MG63 (cell line): ENCODE results near the gene GATA1. TPM values are rescaled to one million over a fixed set of nuclear protein-coding genes. Genes with fewer than 3 reads are reported as not detected.

Source experiments
- DNase-seq: peaks from one replicate; pipeline ENCODE4 v3.0.0-alpha.2; 2020
- H3K27me3 ChIP-seq: fragments of 250-450 bp; sonication (Bioruptor Pico); 2 replicates; pipeline ENCODE4 v1.5.1; 2020; ENCODE audit warnings: mild to moderate bottlenecking, moderate library complexity
- H3K36me3 ChIP-seq: fragments of 250-450 bp; sonication (Bioruptor Pico); 2 replicates; pipeline ENCODE4 v1.5.1; 2020; ENCODE audit warnings: mild to moderate bottlenecking, moderate library complexity
- H3K4me3 ChIP-seq: fragments of 250-450 bp; sonication (Bioruptor Pico); 2 replicates; pipeline ENCODE4 v1.5.1; 2020; ENCODE audit warnings: mild to moderate bottlenecking, moderate library complexity
- H3K9me3 ChIP-seq: fragments of 250-450 bp; sonication (Bioruptor Pico); 2 replicates; pipeline ENCODE4 v1.5.1; 2020; ENCODE audit warnings: mild to moderate bottlenecking, moderate library complexity
- total RNA-seq: library from RNA; depleted of rRNA; stranded (reverse); fragments of >200 nt; shearing (Covaris generic); gene quantifications from 2 replicates; pipeline ENCODE4 v1.2.3, GENCODE V29; 2014; ENCODE audit warnings: low replicate concordance; rRNA removed

Gene GATA1
- total RNA-seq, result not detected in 2 replicates

DNA sequence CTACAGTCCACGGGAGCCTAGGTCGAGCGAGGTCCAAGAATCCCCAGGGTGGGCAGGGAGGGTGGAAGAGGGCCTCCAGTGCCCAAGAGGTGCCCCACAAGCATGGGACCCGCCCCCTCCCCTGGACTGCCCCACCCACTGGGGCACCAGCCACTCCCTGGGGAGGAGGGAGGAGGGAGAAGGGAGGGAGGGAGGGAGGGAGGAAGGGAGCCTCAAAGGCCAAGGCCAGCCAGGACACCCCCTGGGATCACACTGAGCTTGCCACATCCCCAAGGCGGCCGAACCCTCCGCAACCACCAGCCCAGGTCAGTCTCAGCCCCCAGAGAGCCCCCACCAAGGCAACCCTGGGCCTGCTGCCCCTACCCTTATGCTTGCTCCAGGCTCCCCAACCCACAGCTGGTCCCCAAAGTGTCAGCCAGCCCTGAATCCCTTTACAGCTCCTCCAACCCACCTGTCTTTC, at the start of gene GATA1:
TSS of gene GATA1 (plus strand) at position 250 of the 460 bp plus-strand sequence. CDS start 4,520 bp downstream, outside the sequence.
- no peaks in the 10 kb centered on the region for H3K9me3 ChIP-seq
- H3K27me3 ChIP-seq, result no peaks in the 10 kb centered on the region

DNA sequence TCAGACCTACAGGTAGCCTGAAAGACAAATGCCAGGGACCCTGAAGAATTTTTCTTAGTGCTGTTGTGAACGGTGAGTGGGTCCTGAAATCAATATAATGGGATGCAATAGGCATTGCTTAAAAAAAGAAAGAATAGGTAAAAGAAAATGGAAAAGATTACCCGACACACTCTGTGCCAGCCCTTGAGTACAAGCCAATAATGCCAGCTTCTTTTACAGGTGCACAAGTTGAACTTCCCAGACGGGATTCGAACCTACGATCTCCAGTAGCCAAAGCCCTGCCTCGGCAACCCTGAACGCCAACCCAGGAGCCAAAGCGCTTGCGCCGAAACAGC, 49.5 kb upstream of the GATA1 start:
- H3K36me3 ChIP-seq, result no peaks in the 10 kb centered on the region
- no peaks in the 10 kb centered on the region for H3K27me3 ChIP-seq
- DNase-seq, result no peak
- H3K9me3 ChIP-seq, result no peaks in the 10 kb centered on the region
- H3K4me3 ChIP-seq, result peak overlapping the region; percentile 84

More for the DNA sequence above, at the start of gene GATA1:
- H3K36me3 ChIP-seq, result no peaks in the 10 kb centered on the region
- H3K4me3 ChIP-seq, result no peak within 1 kb of the TSS
- no peak for DNase-seq

DNA sequence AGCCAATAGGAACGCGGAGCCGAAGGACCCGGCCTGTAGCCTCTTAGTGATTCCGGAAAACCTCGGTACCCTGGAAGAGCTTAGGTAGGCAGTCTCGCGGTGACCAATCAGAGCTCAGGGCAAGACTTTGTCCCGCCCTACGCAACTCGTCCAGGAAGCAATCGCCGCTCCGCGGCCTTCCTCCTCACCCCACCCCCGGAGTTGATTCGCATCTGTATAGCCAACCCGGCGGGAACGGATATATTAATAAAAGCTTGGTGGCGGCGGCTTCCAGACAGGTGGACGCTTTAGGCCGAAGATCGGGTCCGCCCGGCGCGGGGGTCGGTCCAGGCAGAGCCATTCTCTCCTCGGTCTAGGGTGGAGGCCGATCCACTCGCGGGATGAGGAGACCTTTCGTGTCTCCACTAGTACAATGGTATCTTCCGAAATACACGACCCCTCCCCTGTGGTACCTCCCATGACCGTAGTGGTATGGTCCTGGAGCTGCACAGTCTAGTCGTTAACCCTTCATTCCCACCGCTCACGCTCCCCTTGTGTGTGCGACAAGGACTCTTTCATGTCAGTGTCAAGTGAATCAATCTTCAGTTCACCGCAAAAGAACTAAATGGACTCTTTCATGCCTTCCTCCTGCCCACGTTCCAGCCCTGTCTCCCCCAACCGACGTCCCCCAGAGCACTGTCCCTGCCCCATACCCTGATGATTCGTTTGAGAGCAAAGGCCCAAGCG, 49.0 kb upstream of the GATA1 start:
- H3K36me3 ChIP-seq, result no peaks in the 10 kb centered on the region
- peak; percentile 92 for DNase-seq
- H3K27me3 ChIP-seq, result no peaks in the 10 kb centered on the region
- H3K4me3 ChIP-seq, result peak overlapping the region; percentile 84
- H3K9me3 ChIP-seq, result no peaks in the 10 kb centered on the region

DNA sequence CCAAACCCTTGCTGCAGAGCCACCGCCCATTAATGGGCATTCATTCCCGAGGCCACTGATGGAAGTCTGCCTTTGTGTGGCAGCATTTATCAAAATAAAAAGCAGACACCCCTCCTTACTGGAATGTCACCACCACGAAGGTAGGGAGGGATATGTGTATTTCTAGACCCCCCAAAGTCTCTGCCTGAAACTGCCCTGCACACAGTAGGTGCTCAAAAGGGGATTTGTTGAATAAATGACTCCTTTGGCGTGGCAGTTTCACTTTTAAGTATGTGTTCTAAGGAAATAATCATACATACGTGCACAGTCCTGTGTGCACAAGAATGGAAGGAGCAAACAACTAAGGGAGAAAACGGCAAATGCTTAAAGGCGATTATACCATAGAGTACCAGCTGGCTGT, 48.5 kb upstream of the GATA1 start:
- no peak for DNase-seq
- H3K27me3 ChIP-seq, result no peaks in the 10 kb centered on the region
- no peaks in the 10 kb centered on the region for H3K36me3 ChIP-seq
- H3K9me3 ChIP-seq, result no peaks in the 10 kb centered on the region
- peak overlapping the region; percentile 84 for H3K4me3 ChIP-seq

DNA sequence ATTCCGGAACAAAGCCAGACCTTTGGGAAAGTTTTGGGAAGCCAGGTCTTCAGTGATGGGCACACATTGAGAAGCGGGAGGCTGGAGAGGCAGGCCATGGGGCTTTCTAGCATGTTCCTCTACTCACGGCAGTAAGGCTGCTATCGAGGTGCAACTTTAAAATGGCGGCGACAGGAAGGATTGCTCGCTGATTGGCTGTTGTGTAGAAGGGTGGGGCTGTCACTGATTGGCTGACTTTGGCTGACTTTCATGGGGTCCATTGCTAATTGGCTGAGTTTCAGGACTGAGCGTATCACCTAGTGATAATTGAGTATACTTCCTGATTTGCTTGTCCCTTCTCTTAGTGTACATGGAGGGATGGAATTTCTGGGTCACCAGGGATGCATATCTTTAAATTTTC, 44.6 kb upstream of the GATA1 start:
- peak; percentile 52 for DNase-seq
- Histone ChIP-seq H3K9me3 (no peaks in the 10 kb centered on the region), H3K4me3 (peak overlapping the region; percentile 36), H3K36me3 (no peaks in the 10 kb centered on the region), H3K27me3 (no peaks in the 10 kb centered on the region)

DNA sequence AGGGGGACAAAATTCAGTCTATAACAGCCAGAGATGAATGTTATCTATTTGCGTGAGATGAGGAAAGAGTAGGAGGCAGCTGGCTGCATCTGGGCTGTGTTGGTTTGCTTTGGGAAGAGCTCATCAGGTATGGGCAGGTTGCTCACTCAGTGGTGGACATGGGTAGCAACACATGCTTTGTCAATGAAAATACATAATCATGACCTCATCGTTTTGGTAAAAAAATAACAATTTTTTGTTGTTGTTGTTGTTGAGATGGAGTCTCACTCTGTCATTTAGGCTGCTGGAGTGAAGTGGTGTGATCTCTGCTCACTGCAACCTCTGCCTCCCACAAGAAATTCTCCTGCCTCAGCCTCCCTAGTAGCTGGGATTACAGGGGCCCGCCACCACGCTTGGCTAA, 41.2 kb upstream of the GATA1 start:
- no peak overlapping the region for H3K4me3 ChIP-seq
- no peaks in the 10 kb centered on the region for H3K27me3 ChIP-seq
- no peaks in the 10 kb centered on the region for H3K9me3 ChIP-seq
- no peaks in the 10 kb centered on the region for H3K36me3 ChIP-seq
- no peak for DNase-seq

DNA sequence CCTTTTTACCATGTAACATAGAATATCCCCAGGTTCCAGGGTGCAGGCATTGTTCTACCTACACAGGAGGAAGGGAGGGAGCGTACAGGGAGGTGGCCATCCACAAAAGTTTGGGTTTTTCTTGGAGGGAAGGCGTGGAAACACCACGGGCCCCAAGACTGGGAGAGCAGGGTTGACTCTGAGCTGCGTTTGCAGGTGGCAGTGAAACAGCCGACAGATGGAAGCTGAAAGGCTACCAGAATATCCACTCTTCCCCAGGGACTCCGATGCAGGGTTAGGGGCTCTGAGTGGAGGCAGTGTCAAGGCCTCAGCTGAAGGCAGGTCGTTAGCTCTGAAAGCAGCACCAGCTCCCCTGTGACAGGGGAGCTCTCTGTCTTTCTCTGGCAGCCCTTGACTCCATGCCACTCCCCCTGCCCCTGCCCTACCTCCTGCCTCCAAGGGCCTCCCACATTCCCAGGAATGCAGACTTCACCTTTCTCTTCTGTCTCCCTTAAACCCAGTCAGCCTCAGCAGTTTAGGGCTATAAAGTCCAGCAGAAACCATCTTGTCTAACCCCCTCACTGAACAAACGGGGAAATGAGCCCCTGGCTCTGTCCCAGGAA, 38.9 kb upstream of the GATA1 start:
- H3K27me3 ChIP-seq, result no peaks in the 10 kb centered on the region
- DNase-seq, result no peak
- H3K36me3 ChIP-seq, result no peaks in the 10 kb centered on the region
- no peaks in the 10 kb centered on the region for H3K9me3 ChIP-seq
- H3K4me3 ChIP-seq, result no peak overlapping the region

DNA sequence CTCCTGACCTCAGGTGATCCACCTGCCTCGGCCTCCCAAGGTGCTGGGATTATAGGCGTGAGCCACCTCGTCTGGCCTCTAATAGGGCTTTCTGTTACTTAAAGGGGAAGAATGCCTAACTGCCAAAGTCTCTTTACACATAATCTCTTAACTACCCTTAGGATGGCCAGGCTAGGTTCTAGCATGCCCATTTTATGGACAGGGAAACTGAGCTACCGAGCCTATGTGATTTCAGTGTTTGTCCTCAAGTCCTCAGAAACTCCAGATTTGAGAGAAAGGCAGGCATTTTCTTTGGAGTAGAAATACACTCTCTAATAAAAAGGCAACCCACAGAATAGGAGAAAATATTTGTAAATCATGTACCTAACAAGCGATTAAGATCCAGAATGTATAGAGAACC, 37.2 kb upstream of the GATA1 start:
- Histone ChIP-seq H3K4me3 (no peak overlapping the region), H3K9me3 (no peaks in the 10 kb centered on the region), H3K27me3 (no peaks in the 10 kb centered on the region), H3K36me3 (no peaks in the 10 kb centered on the region)
- no peak for DNase-seq

DNA sequence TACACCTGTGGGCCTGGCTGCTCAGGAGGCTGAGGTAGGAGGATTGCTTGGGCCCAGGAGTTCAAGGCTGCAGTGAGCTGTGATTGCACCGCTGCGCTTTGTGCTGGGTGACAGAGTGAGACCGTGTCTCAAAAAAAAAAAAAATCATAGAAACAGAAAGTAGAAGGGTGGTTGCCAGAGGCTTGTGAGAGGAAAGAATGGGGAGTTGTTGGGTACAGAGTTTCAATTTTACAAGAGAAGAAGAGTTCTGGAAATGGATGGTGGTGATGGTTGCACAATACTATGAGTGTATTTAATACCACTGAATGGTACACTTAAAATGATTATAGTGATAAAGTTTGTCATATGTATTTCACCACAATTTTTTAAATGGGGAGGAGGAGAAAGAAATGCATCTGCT, 35.0 kb upstream of the GATA1 start:
- no peaks in the 10 kb centered on the region for H3K9me3 ChIP-seq
- no peak overlapping the region for H3K4me3 ChIP-seq
- no peak for DNase-seq
- H3K36me3 ChIP-seq, result no peaks in the 10 kb centered on the region
- no peaks in the 10 kb centered on the region for H3K27me3 ChIP-seq

DNA sequence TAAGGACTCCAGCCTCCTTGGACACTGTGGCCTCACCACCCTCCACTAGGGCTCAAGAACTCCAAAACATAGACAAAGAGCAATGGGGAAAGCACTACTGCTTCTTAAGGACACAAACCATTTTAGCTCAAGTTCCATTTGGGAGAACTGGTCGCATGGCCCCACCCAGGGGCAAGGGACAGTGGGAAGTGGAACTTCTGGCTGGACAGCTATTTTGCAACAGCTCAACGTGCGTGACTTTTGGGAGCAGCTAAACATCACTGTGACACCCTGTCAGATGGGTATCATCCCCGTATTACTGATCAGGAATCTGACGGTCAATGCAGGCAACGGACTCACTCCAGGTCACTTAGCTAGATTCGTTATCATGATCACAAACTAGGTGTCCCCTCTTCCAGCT, 33.9 kb upstream of the GATA1 start:
- no peaks in the 10 kb centered on the region for H3K27me3 ChIP-seq
- no peaks in the 10 kb centered on the region for H3K36me3 ChIP-seq
- no peaks in the 10 kb centered on the region for H3K9me3 ChIP-seq
- DNase-seq, result no peak
- no peak overlapping the region for H3K4me3 ChIP-seq

DNA sequence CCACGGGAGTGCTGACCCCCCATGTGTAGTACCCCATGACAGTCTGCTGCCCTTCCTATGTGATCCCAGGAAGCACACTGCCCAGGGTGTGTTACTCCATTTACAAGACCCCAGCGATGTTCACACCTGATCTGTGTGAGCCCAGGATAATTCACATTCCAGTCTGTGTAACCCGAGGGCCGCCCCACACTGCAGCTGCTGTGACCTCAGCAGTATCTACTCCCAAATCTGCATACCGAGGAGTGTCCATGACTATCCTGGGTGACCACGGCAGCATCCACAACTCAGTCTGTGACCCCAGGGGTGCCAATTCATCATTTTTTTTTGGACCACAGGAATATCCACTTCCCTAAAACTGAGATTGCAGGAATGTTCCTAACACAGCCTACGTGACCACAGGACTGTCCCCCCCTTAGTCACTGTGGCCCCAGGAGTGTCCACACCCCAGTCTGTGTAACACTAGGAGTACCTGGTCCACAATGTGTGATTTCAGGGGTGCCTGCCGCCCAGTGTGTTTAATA, 32.6 kb upstream of the GATA1 start:
- DNase-seq, result no peak
- Histone ChIP-seq H3K9me3 (no peaks in the 10 kb centered on the region), H3K27me3 (no peaks in the 10 kb centered on the region), H3K4me3 (no peak overlapping the region), H3K36me3 (no peaks in the 10 kb centered on the region)

DNA sequence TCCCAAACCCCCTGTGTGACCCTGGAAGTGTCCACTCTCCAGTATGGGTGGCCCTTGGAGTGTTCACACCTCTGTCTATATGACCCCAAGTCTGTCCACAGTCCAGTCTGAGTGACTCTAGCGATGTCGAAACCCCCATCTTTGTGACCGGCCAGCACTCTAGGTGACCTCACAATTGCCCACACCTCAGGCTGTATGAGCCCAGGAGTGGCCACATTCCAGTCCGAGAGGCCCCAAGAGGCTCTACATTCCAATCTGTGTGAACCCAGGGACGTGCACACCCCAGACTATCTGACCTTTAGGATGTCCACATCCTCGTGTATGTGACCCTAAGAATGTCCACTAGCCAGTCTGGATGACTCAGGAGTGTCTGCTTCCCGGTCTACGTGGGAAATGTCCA, 32.2 kb upstream of the GATA1 start:
- Histone ChIP-seq H3K9me3 (no peaks in the 10 kb centered on the region), H3K4me3 (no peak overlapping the region), H3K27me3 (no peaks in the 10 kb centered on the region), H3K36me3 (no peaks in the 10 kb centered on the region)
- no peak for DNase-seq

DNA sequence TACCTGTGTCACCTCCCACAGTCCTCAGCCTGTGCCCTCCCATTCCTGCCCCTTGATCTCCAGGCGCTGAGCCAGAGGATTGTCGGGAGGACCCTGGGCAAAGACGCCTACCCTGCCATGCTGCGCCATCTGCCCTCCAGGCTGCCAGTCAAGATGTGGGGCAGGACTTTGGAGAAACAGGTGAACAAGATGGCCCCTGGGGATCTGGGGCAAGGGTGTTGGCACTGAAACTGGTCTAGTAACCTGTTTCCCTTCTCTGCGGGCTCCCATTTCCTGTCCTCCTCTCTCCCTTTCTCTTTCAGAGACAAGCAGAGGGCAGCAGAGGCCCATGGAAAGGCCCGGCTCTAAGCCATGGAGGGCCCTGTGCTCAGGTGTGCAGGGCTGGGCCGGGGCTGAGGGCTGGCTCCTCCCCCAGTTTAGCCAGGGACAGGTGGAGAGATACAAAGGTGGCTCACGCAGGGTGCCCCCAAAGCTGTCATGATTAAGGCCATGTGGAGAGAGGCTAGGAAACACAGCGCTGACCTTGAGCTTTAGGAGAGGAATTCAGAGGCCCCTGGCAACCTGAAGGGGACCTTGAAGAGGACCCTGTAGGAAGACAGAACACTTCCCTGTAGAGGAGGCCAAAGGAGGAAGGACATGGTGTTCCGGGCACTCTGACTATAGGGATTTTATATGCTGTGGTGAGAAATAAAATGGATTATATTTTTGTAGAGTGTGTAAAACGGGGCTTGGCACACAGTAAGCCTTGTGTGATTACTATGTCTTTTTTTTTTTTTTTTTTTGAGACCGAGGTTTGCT, 24.5 kb upstream of the GATA1 start, which contains the start of gene GLOD5:
TSS of gene GLOD5 (plus strand) at position 74 of the 798 bp plus-strand sequence. CDS start at position 118, 44 bp downstream.
- Histone ChIP-seq H3K27me3 (no peaks in the 10 kb centered on the region), H3K4me3 (no peak within 1 kb of the TSS), H3K36me3 (no peaks in the 10 kb centered on the region), H3K9me3 (no peaks in the 10 kb centered on the region)
- no peak for DNase-seq

DNA sequence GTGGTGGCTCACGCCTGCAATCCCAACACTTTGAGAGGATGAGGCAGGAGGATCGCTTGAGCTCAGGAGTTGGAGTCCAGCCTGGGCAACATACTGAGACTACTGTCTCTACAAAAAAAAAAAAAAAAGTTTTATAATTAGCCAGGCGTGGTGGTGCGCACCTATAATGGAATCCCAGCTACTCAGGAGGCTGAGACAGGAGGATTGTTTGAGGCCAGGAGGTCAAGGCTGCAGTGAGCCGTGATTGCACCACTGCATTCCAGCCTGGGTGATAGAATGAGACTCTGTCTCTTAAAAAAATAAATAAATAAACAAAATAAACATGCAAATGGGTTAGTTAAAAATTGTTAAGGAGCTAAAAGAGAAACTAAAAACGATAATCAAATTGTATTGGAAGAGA, 17.2 kb upstream of the GATA1 start:
- Histone ChIP-seq H3K4me3 (no peak overlapping the region), H3K9me3 (no peaks in the 10 kb centered on the region), H3K36me3 (no peaks in the 10 kb centered on the region), H3K27me3 (no peaks in the 10 kb centered on the region)
- DNase-seq, result no peak

DNA sequence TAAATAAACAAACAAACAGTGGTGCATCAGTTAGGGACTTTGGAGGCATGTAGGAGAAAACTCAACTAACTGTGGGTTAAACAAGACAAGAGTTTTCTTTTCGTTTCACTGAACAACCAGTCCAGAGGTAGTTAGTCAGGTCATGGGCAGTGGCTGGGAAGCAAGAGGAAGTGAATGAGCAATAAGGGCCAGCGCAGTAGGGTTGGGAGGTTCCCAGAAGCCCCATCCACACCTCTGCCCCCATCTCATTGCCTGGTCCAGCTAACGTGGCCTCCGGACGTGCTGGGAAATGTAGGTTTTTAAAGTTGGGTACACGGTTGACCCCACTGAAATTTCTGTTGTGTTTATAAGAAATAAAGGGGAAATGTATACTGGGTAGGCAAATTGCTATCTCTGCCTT, 16.1 kb upstream of the GATA1 start:
- Histone ChIP-seq H3K36me3 (no peaks in the 10 kb centered on the region), H3K27me3 (no peaks in the 10 kb centered on the region), H3K9me3 (no peaks in the 10 kb centered on the region), H3K4me3 (no peak overlapping the region)
- DNase-seq, result no peak

DNA sequence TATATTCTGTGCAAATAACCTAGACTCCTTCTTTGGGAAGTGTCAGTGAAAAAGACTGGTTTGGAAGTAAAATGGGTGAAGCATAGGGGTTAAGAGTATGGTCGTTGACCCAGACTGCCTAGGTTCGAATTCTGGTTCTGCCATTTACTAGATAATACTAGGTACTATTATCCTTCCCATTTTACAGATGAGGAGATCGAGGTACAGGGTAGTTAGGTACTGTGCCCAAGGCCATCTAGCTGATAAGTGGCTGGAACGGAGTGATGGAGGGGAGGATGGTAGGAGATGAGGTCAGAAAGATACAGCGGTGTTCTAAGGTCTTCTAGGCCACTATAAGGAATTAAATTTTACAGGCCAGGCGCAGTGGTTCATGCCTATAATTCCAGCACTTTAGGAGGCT, 13.8 kb upstream of the GATA1 start:
- Histone ChIP-seq H3K27me3 (no peaks in the 10 kb centered on the region), H3K36me3 (no peaks in the 10 kb centered on the region), H3K9me3 (no peaks in the 10 kb centered on the region), H3K4me3 (no peak overlapping the region)
- no peak for DNase-seq

DNA sequence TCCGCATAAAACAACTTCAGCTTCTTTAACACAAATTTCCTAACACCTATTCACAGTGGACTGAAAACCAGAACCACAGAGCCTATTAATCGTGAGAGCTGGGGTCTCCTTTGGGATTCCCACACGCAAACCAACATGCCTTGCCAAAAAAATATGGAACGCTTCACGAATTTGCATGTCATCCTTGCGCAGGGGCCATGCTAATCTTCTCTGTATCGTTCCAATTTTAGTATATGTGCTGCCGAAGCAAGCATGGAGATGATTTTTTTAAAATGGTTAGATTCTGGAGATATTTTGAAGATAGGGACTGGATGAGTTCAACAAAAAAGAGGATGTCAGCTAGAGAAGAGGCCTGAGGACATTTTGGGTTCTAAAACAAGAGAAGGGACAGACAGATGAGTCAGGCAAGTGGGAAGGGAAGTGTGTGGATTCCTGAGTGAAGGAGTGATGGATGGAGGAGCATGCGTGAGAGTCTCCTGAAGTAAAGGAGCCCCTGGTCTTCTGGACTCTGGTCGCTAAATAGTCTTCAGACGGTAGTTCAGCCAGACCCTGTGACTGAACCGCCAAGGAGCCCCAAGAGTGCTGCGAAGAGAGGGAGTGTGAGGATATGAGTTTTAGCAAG, 9.5 kb upstream of the GATA1 start:
- Histone ChIP-seq H3K27me3 (no peaks in the 10 kb centered on the region), H3K9me3 (no peaks in the 10 kb centered on the region), H3K36me3 (no peaks in the 10 kb centered on the region), H3K4me3 (no peak overlapping the region)
- DNase-seq, result no peak
